HL-60 (cell line): ENCODE data around the gene HOXB4.
A peak's percentile ranks its signal among the peaks of the same experiment; 100 is the strongest.

ENCODE experiments used
- DNase-seq, 2 experiments: peaks; one replicate each; pipeline ENCODE4 v3.0.0-alpha.2; 2010 to 2020; ENCODE audit warnings: low read depth in 1 of 2, low spot score in 1 of 2
- H3K27ac ChIP-seq: fragments of 250-450 bp; sonication (Bioruptor Pico); replicated peaks from 2 replicates; pipeline ENCODE4 v1.5.1; 2020; ENCODE audit warnings: mild to moderate bottlenecking, moderate library complexity
- H3K27me3 ChIP-seq: fragments of 250-450 bp; sonication (Bioruptor Pico); 2 replicates; pipeline ENCODE4 v1.5.1; 2021; ENCODE audit warnings: mild to moderate bottlenecking, moderate library complexity; ENCODE audit not compliant: insufficient read depth, poor library complexity, severe bottlenecking
- H3K4me3 ChIP-seq: replicated peaks from 2 replicates; pipeline ENCODE4 v1.5.1; 2011; ENCODE audit warnings: mild to moderate bottlenecking, control low read depth, low read length; ENCODE audit not compliant: insufficient read depth
- CTCF ChIP-seq: IDR thresholded peaks from one replicate; pipeline ENCODE4 v1.5.1; 2011; ENCODE audit warnings: low read length, control low read depth, inconsistent platforms; ENCODE audit not compliant: insufficient read depth
- GABPA ChIP-seq: IDR thresholded peaks from 2 replicates; pipeline ENCODE4 v1.6.1; 2012; ENCODE audit warnings: low read depth
- POLR2AphosphoS5 ChIP-seq: IDR thresholded peaks from 2 replicates; pipeline ENCODE4 v1.6.1; 2012; ENCODE audit warnings: low read depth
- REST ChIP-seq: IDR thresholded peaks from 2 replicates; pipeline ENCODE4 v1.6.1; 2012; ENCODE audit warnings: low read depth; ENCODE audit not compliant: insufficient replicate concordance
- SPI1 ChIP-seq: IDR thresholded peaks from 2 replicates; pipeline ENCODE4 v1.6.1; 2012; ENCODE audit warnings: low read depth, mild to moderate bottlenecking, borderline replicate concordance

HOXB4 gene

GRCh38 chr17:48599354-48599753 lies 21.2 kb upstream of the HOXB4 start:
- H3K4me3 ChIP-seq, result no peak overlapping the region
- no peak overlapping the region for H3K27ac ChIP-seq

GRCh38 chr17:48598736-48599135 lies 20.6 kb upstream of the HOXB4 start:
- no peak overlapping the region for H3K4me3 ChIP-seq
- peaks cover 81% of the 10 kb centered on the region for H3K27me3 ChIP-seq
- DNase-seq, result no peak
- TF ChIP-seq REST (no peak), CTCF (no peak), SPI1 (no peak), POLR2AphosphoS5 (no peak), GABPA (no peak)
- no peak overlapping the region for H3K27ac ChIP-seq

More at GRCh38 chr17:48599354-48599753, 21.2 kb upstream of the HOXB4 start:
- TF ChIP-seq GABPA, result no peak
- TF ChIP-seq REST, result no peak
- TF ChIP-seq CTCF, result no peak
- TF ChIP-seq POLR2AphosphoS5, result no peak
- TF ChIP-seq SPI1, result no peak
- peaks cover 84% of the 10 kb centered on the region for H3K27me3 ChIP-seq
- DNase-seq, result no peak

GRCh38 chr17:48597778-48598631 lies 19.9 kb upstream of the HOXB4 start:
- TF ChIP-seq GABPA (no peak), SPI1 (peak; percentile 62), REST (no peak), POLR2AphosphoS5 (no peak), CTCF (no peak)
- Histone ChIP-seq H3K27ac (no peak overlapping the region), H3K27me3 (peaks cover 79% of the 10 kb centered on the region), H3K4me3 (peak overlapping the region; percentile 28)
- DNase-seq, result peak in 1 of 2 experiments; percentile 24
